GM18951 (cell line): Measurements from ENCODE around the gene CRADD.

Experiments
- POLR2A ChIP-seq: IDR thresholded peaks from 4 replicates; pipeline ENCODE4 v1.6.1; 2011; ENCODE audit warnings: mild to moderate bottlenecking; ENCODE audit not compliant: insufficient read length, insufficient read depth; ENCODE audit errors: extremely low read depth
- in situ Hi-C: fragments of 300-500 bp; cut with MboI; formaldehyde crosslinking; loops from one replicate; pipeline ENCODE4 v1.12.0; 2022; ENCODE audit warnings: low sequenced_read_pairs, mixed read lengths, inconsistent platforms; ENCODE audit not compliant: unreplicated experiment

The CRADD gene

GRCh38 chr12:93827179-93827578 lies 150.0 kb downstream of the CRADD start:
- no peak for TF ChIP-seq POLR2A
- in situ Hi-C loops: no loop called here

- in situ Hi-C loops: no loop called here
- TF ChIP-seq POLR2A: no peak
These were observed 150.5 kb downstream of the CRADD start for GRCh38 chr12:93827669-93828068.

GRCh38 chr12:93829016-93829415 lies 151.8 kb downstream of the CRADD start:
- TF ChIP-seq POLR2A: no peak
- in situ Hi-C loops: no loop called here

GRCh38 chr12:93831374-93831773 lies 154.2 kb downstream of the CRADD start:
- in situ Hi-C loops: no loop called here
- TF ChIP-seq POLR2A: no peak

- in situ Hi-C loops: no loop called here
- TF ChIP-seq POLR2A: no peak
These were observed 155.0 kb downstream of the CRADD start for GRCh38 chr12:93832131-93832530.

GRCh38 chr12:93833946-93834345 lies 156.8 kb downstream of the CRADD start:
- in situ Hi-C loops: no loop called here
- TF ChIP-seq POLR2A: no peak

- TF ChIP-seq POLR2A: no peak
- in situ Hi-C loops: no loop called here
These were observed 159.6 kb downstream of the CRADD start for GRCh38 chr12:93836620-93837260.

GRCh38 chr12:93838193-93838592 lies 161.0 kb downstream of the CRADD start:
- in situ Hi-C loops: no loop called here

GRCh38 chr12:93839064-93839463 lies 161.9 kb downstream of the CRADD start:
- no peak for TF ChIP-seq POLR2A
- in situ Hi-C loops: no loop called here

More at GRCh38 chr12:93838193-93838592, 161.0 kb downstream of the CRADD start:
- no peak for TF ChIP-seq POLR2A

- TF ChIP-seq POLR2A: no peak
- in situ Hi-C loops: no loop called here
These were observed 164.5 kb downstream of the CRADD start for GRCh38 chr12:93841671-93842070.

- no peak for TF ChIP-seq POLR2A
- in situ Hi-C loops: no loop called here
These were observed 167.1 kb downstream of the CRADD start for GRCh38 chr12:93844164-93844784.

GRCh38 chr12:93846936-93847516 lies 169.9 kb downstream of the CRADD start:
- in situ Hi-C loops: no loop called here
- TF ChIP-seq POLR2A: no peak

- no peak for TF ChIP-seq POLR2A
- in situ Hi-C loops: no loop called here
These were observed 170.6 kb downstream of the CRADD start for GRCh38 chr12:93847517-93848474.
